OCI-LY1 (cell line): ENCODE data around the gene RBM47.

Experiments
- H2AFZ ChIP-seq: fragments of 200-600 bp; sonication (generic), shearing (Covaris generic); 2 replicates; pipeline ENCODE4 v1.6.0; 2014; ENCODE audit warnings: antibody characterized with exemption, mild to moderate bottlenecking, low read length
- H3F3A ChIP-seq: fragments of 200-600 bp; sonication (generic), shearing (Covaris generic); 2 replicates; pipeline ENCODE4 v1.6.0; 2014; ENCODE audit warnings: mild to moderate bottlenecking, antibody characterized with exemption, low read length, moderate library complexity; ENCODE audit not compliant: insufficient read depth
- H3K27ac ChIP-seq: fragments of 200-600 bp; sonication (generic); 2 replicates; pipeline ENCODE4 v1.5.1; 2014; ENCODE audit warnings: low read length, mixed run types, mild to moderate bottlenecking, low read depth; ENCODE audit not compliant: poor library complexity, severe bottlenecking
- H3K27me3 ChIP-seq: fragments of 200-600 bp; sonication (generic); 2 replicates; pipeline ENCODE4 v1.6.0; 2014; ENCODE audit warnings: antibody characterized with exemption, mild to moderate bottlenecking, low read length, moderate library complexity; ENCODE audit not compliant: insufficient read depth
- H3K36me3 ChIP-seq: fragments of 200-600 bp; sonication (generic); 2 replicates; pipeline ENCODE4 v1.6.1; 2014; ENCODE audit warnings: mild to moderate bottlenecking, antibody characterized with exemption, low read length, moderate library complexity, mixed read lengths; ENCODE audit not compliant: insufficient read depth
- H3K4me1 ChIP-seq: fragments of 200-600 bp; sonication (generic); 2 replicates; pipeline ENCODE4 v1.5.1; 2014; ENCODE audit warnings: mild to moderate bottlenecking, low read length, moderate library complexity; ENCODE audit not compliant: insufficient read depth, severe bottlenecking
- H3K4me2 ChIP-seq: fragments of 200-600 bp; sonication (generic), shearing (Covaris generic); 2 replicates; pipeline ENCODE4 v1.6.1; 2014; ENCODE audit warnings: low read length
- H3K4me3 ChIP-seq: fragments of 200-600 bp; sonication (generic); 2 replicates; pipeline ENCODE4 v1.5.1; 2014; ENCODE audit warnings: low read length, low read depth, mild to moderate bottlenecking, mixed read lengths; ENCODE audit not compliant: poor library complexity, severe bottlenecking
- H3K79me2 ChIP-seq: fragments of 200-600 bp; shearing (Covaris generic); 2 replicates; pipeline ENCODE4 v1.6.1; 2016; ENCODE audit warnings: mixed run types, low read length, mixed read lengths; ENCODE audit not compliant: insufficient read depth
- H3K9ac ChIP-seq: fragments of 200-600 bp; sonication (generic), shearing (Covaris generic); 2 replicates; pipeline ENCODE4 v1.6.1; 2014; ENCODE audit warnings: mild to moderate bottlenecking, low read length, mixed read lengths
- H3K9me2 ChIP-seq: fragments of 200-600 bp; sonication (generic), shearing (Covaris generic); 2 replicates; pipeline ENCODE4 v1.6.1; 2014; ENCODE audit warnings: low read depth, mild to moderate bottlenecking, low read length, mixed read lengths
- H3K9me3 ChIP-seq: fragments of 200-600 bp; shearing (Covaris generic); 2 replicates; pipeline ENCODE4 v1.6.1; 2014; ENCODE audit warnings: low read length, mixed read lengths
- H4K20me1 ChIP-seq: fragments of 200-600 bp; sonication (generic), shearing (Covaris generic); 2 replicates; pipeline ENCODE4 v1.6.0; 2016; ENCODE audit warnings: mild to moderate bottlenecking, low read length; ENCODE audit not compliant: insufficient read depth
- CTCF ChIP-seq: fragments of 200-600 bp; sonication (generic), shearing (Covaris generic); IDR thresholded peaks from 2 replicates; pipeline ENCODE4 v1.5.1; 2017; ENCODE audit warnings: mild to moderate bottlenecking, antibody characterized with exemption, low read length, moderate library complexity, mixed read lengths
- EZH2 ChIP-seq: fragments of 200-600 bp; sonication (generic), shearing (Covaris generic); IDR thresholded peaks from 2 replicates; pipeline ENCODE4 v1.8.0; 2017; ENCODE audit warnings: borderline replicate concordance, mixed run types, mild to moderate bottlenecking, antibody characterized with exemption, low read length, moderate library complexity, mixed read lengths

RBM47 gene

GRCh38 chr4:40480291-40480690, 149.4 kb downstream of the RBM47 start:
- H2AFZ ChIP-seq: no peak overlapping the region
- H3K9ac ChIP-seq: no peak overlapping the region
- TF ChIP-seq CTCF: no peak
- no peak for TF ChIP-seq EZH2
- no peaks in the 10 kb centered on the region for H3K79me2 ChIP-seq
- no peak overlapping the region for H3K27ac ChIP-seq
- H3K4me3 ChIP-seq: no peak overlapping the region
- no peaks in the 10 kb centered on the region for H3K9me2 ChIP-seq
- H3F3A ChIP-seq: no peaks in the 10 kb centered on the region
- H3K27me3 ChIP-seq: no peaks in the 10 kb centered on the region
- no peaks in the 10 kb centered on the region for H4K20me1 ChIP-seq
- no peaks in the 10 kb centered on the region for H3K9me3 ChIP-seq
- H3K4me1 ChIP-seq: no peaks in the 10 kb centered on the region
- no peaks in the 10 kb centered on the region for H3K36me3 ChIP-seq
- no peak overlapping the region for H3K4me2 ChIP-seq

DNA sequence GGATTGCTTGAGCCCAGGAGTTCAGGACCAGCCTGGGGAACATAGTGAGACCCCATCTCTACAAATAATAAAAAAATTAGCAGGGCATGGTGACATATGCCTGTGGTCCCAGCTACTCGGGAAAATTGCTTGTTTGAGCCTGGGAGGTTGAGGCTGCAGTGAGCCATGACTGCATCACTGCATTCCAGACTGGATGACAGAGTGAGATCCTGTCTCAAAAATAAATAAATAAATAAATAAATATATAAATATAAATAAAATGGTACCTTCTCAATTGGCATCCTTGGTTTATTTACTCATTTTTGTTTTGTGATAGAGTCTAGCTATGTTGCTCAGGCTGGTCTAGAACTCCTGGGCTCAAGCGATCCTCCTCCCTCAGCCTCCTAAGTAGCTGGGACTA, 150.3 kb downstream of the RBM47 start:
- H3K9me3 ChIP-seq: no peaks in the 10 kb centered on the region
- no peak overlapping the region for H3K9ac ChIP-seq
- H3K9me2 ChIP-seq: no peaks in the 10 kb centered on the region
- no peaks in the 10 kb centered on the region for H3K27me3 ChIP-seq
- no peaks in the 10 kb centered on the region for H3K36me3 ChIP-seq
- no peaks in the 10 kb centered on the region for H3K4me1 ChIP-seq
- no peaks in the 10 kb centered on the region for H3F3A ChIP-seq
- H2AFZ ChIP-seq: no peak overlapping the region
- H3K4me3 ChIP-seq: no peak overlapping the region
- H3K27ac ChIP-seq: no peak overlapping the region
- TF ChIP-seq CTCF (no peak), EZH2 (no peak)
- no peak overlapping the region for H3K4me2 ChIP-seq
- H3K79me2 ChIP-seq: no peaks in the 10 kb centered on the region
- no peaks in the 10 kb centered on the region for H4K20me1 ChIP-seq

DNA sequence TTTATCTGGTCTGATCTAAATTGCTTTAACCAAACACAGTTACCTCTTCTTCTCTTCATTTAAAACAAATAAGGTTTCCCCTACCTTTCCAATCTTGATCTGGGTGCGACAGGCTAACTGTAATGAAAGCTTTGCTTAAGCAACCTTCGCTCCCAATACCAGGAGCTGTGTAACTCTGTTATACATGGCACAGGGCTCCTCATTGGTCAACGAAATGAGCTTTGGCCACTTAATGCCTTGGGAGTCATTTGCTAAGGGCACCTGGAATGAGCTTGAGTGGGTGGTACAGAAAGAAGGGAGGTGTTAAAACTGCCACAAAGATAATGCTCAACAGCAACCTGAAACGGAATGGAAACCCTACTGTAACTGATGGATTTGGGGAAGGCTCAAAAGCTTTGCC, 154.1 kb downstream of the RBM47 start:
- H3K9me3 ChIP-seq: no peaks in the 10 kb centered on the region
- no peaks in the 10 kb centered on the region for H4K20me1 ChIP-seq
- no peak overlapping the region for H3K4me3 ChIP-seq
- no peak overlapping the region for H3K9ac ChIP-seq
- H3K36me3 ChIP-seq: no peaks in the 10 kb centered on the region
- TF ChIP-seq EZH2 (no peak), CTCF (no peak)
- H2AFZ ChIP-seq: no peak overlapping the region
- no peak overlapping the region for H3K4me2 ChIP-seq
- no peaks in the 10 kb centered on the region for H3K9me2 ChIP-seq
- no peaks in the 10 kb centered on the region for H3F3A ChIP-seq
- H3K27me3 ChIP-seq: no peaks in the 10 kb centered on the region
- H3K4me1 ChIP-seq: no peaks in the 10 kb centered on the region
- H3K79me2 ChIP-seq: no peaks in the 10 kb centered on the region
- H3K27ac ChIP-seq: no peak overlapping the region
